Peyer's patch (tissue), 4 donors: ENCODE data around the gene FAM20A. TPM values are rescaled to one million over a fixed set of nuclear protein-coding genes. Genes with fewer than 3 reads are reported as not detected.
"Not testable (repeated sequence)": the region's sequence is repeated elsewhere in the genome, so short reads cannot be mapped to it uniquely, and the experiment has no call there.

Experiments
- DNase-seq, 3 donors: peaks; one replicate each; pipeline ENCODE4 v3.0.0-alpha.2; 2017 to 2019
- H3K27ac ChIP-seq, 4 donors: fragments of 200-600 bp; sonication (generic); one replicate each; pipeline ENCODE4 v1.5.1; 2016 to 2019
- H3K27me3 ChIP-seq, 2 donors: fragments of 200-600 bp; sonication (generic); one replicate each; pipeline ENCODE4 v1.5.1; 2019
- H3K36me3 ChIP-seq, 3 donors: fragments of 200-600 bp; sonication (generic); one replicate each; pipeline ENCODE4 v1.5.1; 2016 to 2019
- H3K4me1 ChIP-seq, 4 donors: fragments of 200-600 bp; sonication (generic); one replicate each; pipeline ENCODE4 v1.5.1; 2016 to 2019
- H3K4me3 ChIP-seq, 4 donors: fragments of 200-600 bp; sonication (generic); 1 replicate in 3 of 4; 2 replicates in 1 of 4; pipeline ENCODE4 v1.5.1; 2016 to 2019; ENCODE audit warnings: mild to moderate bottlenecking in 1 of 4
- H3K9me3 ChIP-seq, 4 donors: fragments of 200-600 bp; sonication (generic); one replicate each; pipeline ENCODE4 v1.5.1; 2016 to 2019; ENCODE audit warnings: mild to moderate bottlenecking in 1 of 4
- POLR2A ChIP-seq, 2 donors: fragments of 450-650 bp; IDR thresholded peaks; one replicate each; pipeline ENCODE4 v1.5.1; 2017; ENCODE audit warnings: antibody characterized with exemption in 2 of 2, mild to moderate bottlenecking in 2 of 2, moderate library complexity in 2 of 2
- total RNA-seq, 4 donors: library from RNA; depleted of rRNA; stranded (reverse); fragments of >200 nt; gene quantifications; one replicate each; pipeline ENCODE4 v1.1.0, GENCODE V29; 2016
- TF ChIP-seq, protein P1 (sequence below), 6 experiments: fragments of 450-650 bp in 4 of 6; fragments of 200-600 bp in 2 of 6; sonication (generic) in 1 of 6; IDR thresholded peaks; one replicate each; pipeline ENCODE4 v1.5.1; 2017 to 2019; ENCODE audit warnings: antibody characterized with exemption in 6 of 6, mild to moderate bottlenecking in 3 of 6, moderate library complexity in 1 of 6

Gene FAM20A
- total RNA-seq, 4 donors from 2014 or later, result 2.4 to 3.5 (median 2.5) TPM; not detected in 1

DNA sequence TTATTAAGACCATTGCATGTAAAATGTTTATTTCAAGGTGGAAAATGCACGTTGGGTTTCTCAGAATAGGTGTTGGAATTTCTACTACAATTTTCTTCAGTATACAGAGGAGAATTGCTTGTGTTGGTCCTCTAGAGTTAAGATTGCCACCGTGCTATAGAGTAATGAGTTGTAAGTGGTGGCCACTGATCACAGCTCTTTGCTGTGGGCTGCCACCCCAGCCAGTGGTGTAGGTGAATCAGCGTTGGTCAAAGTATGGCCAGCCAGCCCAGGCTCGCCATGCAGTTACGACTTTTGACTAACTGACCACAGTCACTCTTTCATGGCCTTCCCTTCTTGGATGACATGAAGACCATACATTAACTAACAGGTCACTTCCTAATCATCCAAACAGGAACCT, 101.6 kb downstream of the FAM20A start:
- H3K36me3 ChIP-seq, result no peaks in the 10 kb centered on the region
- peaks cover 0 to 6% (median 5%) of the 10 kb centered on the region in 4 donors for H3K4me1 ChIP-seq
- DNase-seq, result no peak
- H3K4me3 ChIP-seq, result no peak overlapping the region
- H3K27ac ChIP-seq, result no peak overlapping the region
- no peaks in the 10 kb centered on the region for H3K27me3 ChIP-seq
- H3K9me3 ChIP-seq, result no peaks in the 10 kb centered on the region
- TF ChIP-seq, protein P1, sequence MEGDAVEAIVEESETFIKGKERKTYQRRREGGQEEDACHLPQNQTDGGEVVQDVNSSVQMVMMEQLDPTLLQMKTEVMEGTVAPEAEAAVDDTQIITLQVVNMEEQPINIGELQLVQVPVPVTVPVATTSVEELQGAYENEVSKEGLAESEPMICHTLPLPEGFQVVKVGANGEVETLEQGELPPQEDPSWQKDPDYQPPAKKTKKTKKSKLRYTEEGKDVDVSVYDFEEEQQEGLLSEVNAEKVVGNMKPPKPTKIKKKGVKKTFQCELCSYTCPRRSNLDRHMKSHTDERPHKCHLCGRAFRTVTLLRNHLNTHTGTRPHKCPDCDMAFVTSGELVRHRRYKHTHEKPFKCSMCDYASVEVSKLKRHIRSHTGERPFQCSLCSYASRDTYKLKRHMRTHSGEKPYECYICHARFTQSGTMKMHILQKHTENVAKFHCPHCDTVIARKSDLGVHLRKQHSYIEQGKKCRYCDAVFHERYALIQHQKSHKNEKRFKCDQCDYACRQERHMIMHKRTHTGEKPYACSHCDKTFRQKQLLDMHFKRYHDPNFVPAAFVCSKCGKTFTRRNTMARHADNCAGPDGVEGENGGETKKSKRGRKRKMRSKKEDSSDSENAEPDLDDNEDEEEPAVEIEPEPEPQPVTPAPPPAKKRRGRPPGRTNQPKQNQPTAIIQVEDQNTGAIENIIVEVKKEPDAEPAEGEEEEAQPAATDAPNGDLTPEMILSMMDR (IDR thresholded peaks at IDR 0.05), result no peak
- TF ChIP-seq POLR2A (IDR thresholded peaks at IDR 0.05), result no peak

GRCh38 chr17:68498479-68499326, 102.5 kb downstream of the FAM20A start:
- Histone ChIP-seq H3K27me3 (no peaks in the 10 kb centered on the region), H3K4me1 (peaks cover 0 to 6% (median 5%) of the 10 kb centered on the region in 4 donors), H3K27ac (peak overlapping the region; percentile 58 to 75 (median 60)), H3K9me3 (no peaks in the 10 kb centered on the region), H3K4me3 (no peak overlapping the region), H3K36me3 (no peaks in the 10 kb centered on the region)
- TF ChIP-seq POLR2A (IDR thresholded peaks at IDR 0.05), result no peak
- TF ChIP-seq, protein P1 (IDR thresholded peaks at IDR 0.05), result no peak
- DNase-seq, result no peak

GRCh38 chr17:68497885-68498319, 103.3 kb downstream of the FAM20A start:
- DNase-seq, result peak in 2 of 3 donors; percentile 61 to 72

DNA sequence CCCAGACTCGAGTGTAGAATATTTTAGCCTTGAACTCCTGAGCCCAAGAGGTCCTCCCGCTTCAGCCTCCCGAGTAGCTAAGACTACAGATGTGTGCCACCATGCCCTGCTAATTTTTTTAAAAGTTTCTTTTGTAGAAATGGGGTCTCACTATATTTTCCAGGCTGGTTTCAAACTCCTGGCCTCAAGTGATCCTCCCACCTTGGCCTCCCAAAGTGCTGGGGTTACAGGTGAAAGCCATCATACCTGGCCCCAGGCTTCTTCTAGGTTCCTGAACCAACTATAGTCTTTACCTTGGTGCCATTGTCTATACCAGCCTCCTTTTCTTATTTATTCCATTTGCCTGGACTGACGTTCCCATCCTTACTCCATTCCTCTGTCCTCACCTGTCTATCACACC, 106.1 kb downstream of the FAM20A start:
- H3K27me3 ChIP-seq, result no peaks in the 10 kb centered on the region
- no peak overlapping the region for H3K4me3 ChIP-seq
- H3K36me3 ChIP-seq, result no peaks in the 10 kb centered on the region
- no peaks in the 10 kb centered on the region for H3K9me3 ChIP-seq
- no peak for DNase-seq
- TF ChIP-seq POLR2A (IDR thresholded peaks at IDR 0.05), result no peak
- TF ChIP-seq, protein P1 (IDR thresholded peaks at IDR 0.05), result no peak
- peaks cover 0 to 12% (median 7%) of the 10 kb centered on the region in 4 donors for H3K4me1 ChIP-seq
- H3K27ac ChIP-seq, result no peak overlapping the region

More at GRCh38 chr17:68497885-68498319, 103.3 kb downstream of the FAM20A start:
- Histone ChIP-seq H3K9me3 (no peaks in the 10 kb centered on the region), H3K27me3 (no peaks in the 10 kb centered on the region), H3K4me1 (peaks cover 0 to 6% (median 5%) of the 10 kb centered on the region in 4 donors), H3K4me3 (no peak overlapping the region), H3K36me3 (no peaks in the 10 kb centered on the region), H3K27ac (peak overlapping the region; percentile 25 to 75 (median 59))
- TF ChIP-seq, protein P1 (IDR thresholded peaks at IDR 0.05), result no peak
- no peak for TF ChIP-seq POLR2A (IDR thresholded peaks at IDR 0.05)

DNA sequence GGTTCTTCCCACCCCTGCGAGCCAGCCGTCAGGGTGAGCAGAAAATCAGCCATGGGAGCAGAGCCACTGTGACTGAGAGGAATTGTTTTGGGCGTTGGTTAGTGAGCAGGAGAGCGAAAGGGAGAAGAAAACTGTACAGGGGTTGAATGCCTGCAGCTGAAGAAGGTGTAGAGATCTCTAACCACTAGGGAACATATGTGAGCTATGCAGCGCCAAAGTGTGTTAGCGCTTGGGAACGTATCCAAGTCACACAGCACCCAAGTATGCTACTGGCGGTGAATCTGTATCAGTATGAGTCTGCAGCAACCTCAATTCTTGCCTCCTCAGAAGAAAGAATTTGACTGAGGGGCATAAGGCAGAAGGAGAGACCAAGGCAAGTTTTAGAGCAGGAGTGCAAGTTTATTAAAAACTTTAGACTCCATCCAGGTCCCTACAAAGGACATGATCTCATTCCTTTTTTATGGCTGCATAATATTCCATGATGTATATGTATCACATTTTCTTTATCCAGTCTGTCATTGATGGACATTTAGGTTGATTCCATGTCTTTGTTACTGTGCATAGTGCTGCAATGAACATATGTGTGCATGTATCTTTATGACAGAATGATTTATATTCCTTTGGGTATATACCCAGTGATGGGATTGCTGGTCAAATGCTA, 108.6 kb downstream of the FAM20A start:
- H3K27me3 ChIP-seq, H3K4me3 ChIP-seq, DNase-seq, H3K9me3 ChIP-seq, H3K36me3 ChIP-seq, H3K4me1 ChIP-seq: not testable (repeated sequence)
- peak overlapping the region in 1 of 4 donors; percentile 2 for H3K27ac ChIP-seq
